Hair follicular keratinocyte (primary cell): Measurements from ENCODE around the gene ITIH4. TPM values are rescaled to one million over a fixed set of nuclear protein-coding genes. Genes with fewer than 3 reads are reported as not detected.

ENCODE experiments used
- total RNA-seq: library from RNA; depleted of rRNA; stranded (reverse); fragments of >200 nt; gene quantifications from 2 replicates; pipeline ENCODE4 v1.2.3, GENCODE V29; 2015

The ITIH4 gene
- 1.2 and 1.7 TPM in 2 replicates for total RNA-seq

GRCh38 chr3:52830535-52831258 is at the start of gene ITIH4:
Gene ITIH4, minus strand, starts transcription at chr3:52830672. Its CDS starts 30 bp downstream, at chr3:52830642.

GRCh38 chr3:52834871-52835501 is 4.5 kb upstream of the ITIH4 start, which contains the start of gene MUSTN1:
Gene MUSTN1, minus strand, starts transcription at chr3:52835019. Its CDS starts 71 bp downstream, at chr3:52834948.

GRCh38 chr3:52794612-52795099 is 35.8 kb downstream of the ITIH4 start, which contains the start of gene ITIH3:
Gene ITIH3, plus strand, starts transcription at chr3:52794796. Its CDS starts 8 bp downstream, at chr3:52794804.

GRCh38 chr3:52777127-52777958 is 53.1 kb downstream of the ITIH4 start, which contains the start of gene ITIH1:
Gene ITIH1, plus strand, starts transcription at chr3:52777599. Its CDS starts 17 bp downstream, at chr3:52777616.

GRCh38 chr3:52770496-52771333 is 59.8 kb downstream of the ITIH4 start, which contains the start of gene NEK4:
Gene NEK4, minus strand, starts transcription at chr3:52770940. Its CDS starts 194 bp downstream, at chr3:52770746.

Other genes starting within 250 kb of the ITIH4 start
- gene PBRM1, start 144.8 kb downstream of the ITIH4 start, total RNA-seq, result 20.4 and 33.0 TPM in 2 replicates
- 68.1 and 106 TPM in 2 replicates for gene GNL3, start 144.6 kb downstream of the ITIH4 start, total RNA-seq
- gene GLT8D1, start 124.9 kb downstream of the ITIH4 start, total RNA-seq, result 58.9 and 70.5 TPM in 2 replicates
- 145 and 216 TPM in 2 replicates for gene SPCS1, start 124.6 kb downstream of the ITIH4 start, total RNA-seq
- gene NEK4, start 59.7 kb downstream of the ITIH4 start, total RNA-seq, result 11.9 and 15.1 TPM in 2 replicates
- gene ITIH1, start 53.1 kb downstream of the ITIH4 start, total RNA-seq, result not detected in 2 replicates
- not detected in 2 replicates for gene ITIH3, start 35.9 kb downstream of the ITIH4 start, total RNA-seq
- gene MUSTN1, start 4.3 kb upstream of the ITIH4 start, total RNA-seq, result 1.6 TPM in 1 of 2 replicates, not detected in the other
- 10.9 and 20.8 TPM in 2 replicates for gene STIMATE, start 66.9 kb upstream of the ITIH4 start, total RNA-seq
- 11.9 and 16.4 TPM in 2 replicates for gene SFMBT1, start 215.4 kb upstream of the ITIH4 start, total RNA-seq